ENCODE results near the gene SCRN2.

The SCRN2 gene

GRCh38 chr17:47883589-47884426 is 42.7 kb upstream of the SCRN2 start:
- no peak for DNase-seq
- H3K4me3 ChIP-seq (ENCODE audit: low read depth, low read length) = no peak overlapping the region
- no peaks in the 10 kb centered on the region for H3K9me3 ChIP-seq (ENCODE audit: severe bottlenecking)

GRCh38 chr17:47882695-47883588 is 41.9 kb upstream of the SCRN2 start:
- Histone ChIP-seq H3K27me3 (ENCODE audit: insufficient read depth, low read depth, severe bottlenecking) (no peaks in the 10 kb centered on the region), H3K36me3 (no peaks in the 10 kb centered on the region), H3K9me3 (ENCODE audit: severe bottlenecking) (no peaks in the 10 kb centered on the region), H3K4me3 (ENCODE audit: low read depth, low read length) (no peak overlapping the region), H3K27ac (no peak overlapping the region)
- no peak for TF ChIP-seq CTCF (IDR thresholded peaks at IDR 0.05; ENCODE audit: low read depth, low read length)
- DNase-seq = no peak

More at GRCh38 chr17:47883589-47884426, 42.7 kb upstream of the SCRN2 start:
- Histone ChIP-seq H3K36me3 (no peaks in the 10 kb centered on the region), H3K27ac (no peak overlapping the region), H3K27me3 (ENCODE audit: insufficient read depth, low read depth, severe bottlenecking) (no peaks in the 10 kb centered on the region)
- TF ChIP-seq CTCF (IDR thresholded peaks at IDR 0.05; ENCODE audit: low read depth, low read length) = no peak

GRCh38 chr17:47882247-47882646 is 41.2 kb upstream of the SCRN2 start:
- H3K4me3 ChIP-seq (ENCODE audit: low read depth, low read length) = no peak overlapping the region
- DNase-seq = no peak
- no peak overlapping the region for H3K27ac ChIP-seq
- no peaks in the 10 kb centered on the region for H3K27me3 ChIP-seq (ENCODE audit: insufficient read depth, low read depth, severe bottlenecking)
- no peaks in the 10 kb centered on the region for H3K36me3 ChIP-seq
- TF ChIP-seq CTCF (IDR thresholded peaks at IDR 0.05; ENCODE audit: low read depth, low read length) = no peak
- H3K9me3 ChIP-seq (ENCODE audit: severe bottlenecking) = no peaks in the 10 kb centered on the region

GRCh38 chr17:47879776-47880454 is 38.8 kb upstream of the SCRN2 start:
- Histone ChIP-seq H3K27me3 (ENCODE audit: insufficient read depth, low read depth, severe bottlenecking) (no peaks in the 10 kb centered on the region), H3K9me3 (ENCODE audit: severe bottlenecking) (no peaks in the 10 kb centered on the region), H3K27ac (no peak overlapping the region), H3K4me3 (ENCODE audit: low read depth, low read length) (no peak overlapping the region), H3K36me3 (no peaks in the 10 kb centered on the region)
- TF ChIP-seq CTCF (IDR thresholded peaks at IDR 0.05; ENCODE audit: low read depth, low read length) = no peak
- no peak for DNase-seq

- H3K36me3 ChIP-seq = no peaks in the 10 kb centered on the region
- no peak overlapping the region for H3K27ac ChIP-seq
- no peaks in the 10 kb centered on the region for H3K27me3 ChIP-seq (ENCODE audit: insufficient read depth, low read depth, severe bottlenecking)
- no peaks in the 10 kb centered on the region for H3K9me3 ChIP-seq (ENCODE audit: severe bottlenecking)
- DNase-seq = no peak
- no peak for TF ChIP-seq CTCF (IDR thresholded peaks at IDR 0.05; ENCODE audit: low read depth, low read length)
- H3K4me3 ChIP-seq (ENCODE audit: low read depth, low read length) = no peak overlapping the region
Measured at GRCh38 chr17:47879028-47879585, 38.0 kb upstream of the SCRN2 start.

Data from WERI-Rb-1 (cell line).